HEK293 (cell line): Measurements from ENCODE around the gene ANKZF1.

ENCODE experiments used
- CTCF ChIA-PET: fragments of 350-600 bp; formaldehyde crosslinking; extraction: SDS; loops from one replicate; lab custom pipeline; 2021; ENCODE audit warnings: antibody characterized with exemption; lab: Yijun Ruan, JAX
- POLR2A ChIA-PET: fragments of 300-600 bp; formaldehyde crosslinking; extraction: SDS; loops from one replicate; lab custom pipeline; 2020; ENCODE audit warnings: antibody characterized with exemption, inconsistent platforms; lab: Yijun Ruan, JAX
- H3K27ac ChIP-seq: fragments of 200-500 bp; sonication (Bioruptor generic); 2 replicates; pipeline ENCODE4 v1.5.1; 2014; ENCODE audit warnings: low read depth, low read length, control low read depth, inconsistent platforms; ENCODE audit errors: extremely low read depth
- H3K36me3 ChIP-seq, 2 experiments: fragments of 200-500 bp in 1 of 2; sonication (Bioruptor generic) in 1 of 2; 1 replicate in 1 of 2; 2 replicates in 1 of 2; pipeline ENCODE4 v1.5.1; 2014 to 2017; ENCODE audit warnings: inconsistent platforms in 2 of 2, low read length in 2 of 2; ENCODE audit not compliant: control insufficient read depth in 2 of 2, insufficient read depth in 1 of 2
- H3K4me1 ChIP-seq: fragments of 200-500 bp; sonication (Bioruptor generic); 2 replicates; pipeline ENCODE4 v1.5.1; 2014; ENCODE audit warnings: mild to moderate bottlenecking, low read length, inconsistent platforms; ENCODE audit not compliant: control insufficient read depth, insufficient read depth
- H3K4me3 ChIP-seq: 2 replicates; pipeline ENCODE4 v1.5.1; 2011; ENCODE audit warnings: low read depth, mild to moderate bottlenecking, control low read depth, low read length, moderate library complexity
- H3K9me3 ChIP-seq: fragments of 200-500 bp; sonication (Bioruptor generic); 2 replicates; pipeline ENCODE4 v1.5.1; 2014; ENCODE audit warnings: low read depth, low read length, inconsistent platforms; ENCODE audit not compliant: control insufficient read depth, insufficient read depth
- GLI4 ChIP-seq: fragments of 450-650 bp; formaldehyde crosslinking; IDR thresholded peaks from 2 replicates; pipeline ENCODE4 v1.5.1; 2016; ENCODE audit warnings: missing biosample characterization, missing genetic modification characterization
- GLIS2 ChIP-seq: fragments of 450-650 bp; formaldehyde crosslinking; IDR thresholded peaks from 2 replicates; pipeline ENCODE4 v1.5.1; 2016; ENCODE audit warnings: missing biosample characterization, missing genetic modification characterization
- IKZF3 ChIP-seq: fragments of 450-650 bp; IDR thresholded peaks from 2 replicates; pipeline ENCODE4 v1.5.0; 2018; ENCODE audit warnings: missing biosample characterization, mild to moderate bottlenecking, missing genetic modification characterization, moderate library complexity
- KLF16 ChIP-seq: fragments of 450-650 bp; formaldehyde crosslinking; IDR thresholded peaks from 2 replicates; pipeline ENCODE4 v1.5.1; 2017; ENCODE audit warnings: missing biosample characterization, missing genetic modification characterization
- KLF9 ChIP-seq: fragments of 450-650 bp; formaldehyde crosslinking; IDR thresholded peaks from 2 replicates; pipeline ENCODE4 v1.5.1; 2016; ENCODE audit warnings: missing biosample characterization, missing genetic modification characterization, low read depth
- PRDM1 ChIP-seq: fragments of 450-650 bp; formaldehyde crosslinking; IDR thresholded peaks from 2 replicates; pipeline ENCODE4; 2016; ENCODE audit warnings: missing biosample characterization, missing genetic modification characterization
- PRDM10 ChIP-seq: fragments of 450-650 bp; formaldehyde crosslinking; IDR thresholded peaks from 2 replicates; pipeline ENCODE4 v1.5.1; 2016; ENCODE audit warnings: missing biosample characterization, missing genetic modification characterization
- SP3 ChIP-seq: fragments of 450-650 bp; formaldehyde crosslinking; IDR thresholded peaks from 2 replicates; pipeline ENCODE4 v1.5.1; 2016; ENCODE audit warnings: missing biosample characterization, missing genetic modification characterization
- ZBTB17 ChIP-seq: fragments of 450-650 bp; formaldehyde crosslinking; IDR thresholded peaks from 2 replicates; pipeline ENCODE4 v1.5.1; 2016; ENCODE audit warnings: missing biosample characterization, missing genetic modification characterization
- ZBTB44 ChIP-seq: fragments of 450-650 bp; IDR thresholded peaks from 2 replicates; pipeline ENCODE4 v1.5.1; 2018; ENCODE audit warnings: missing biosample characterization, mild to moderate bottlenecking, missing genetic modification characterization
- ZBTB6 ChIP-seq: fragments of 450-650 bp; formaldehyde crosslinking; IDR thresholded peaks from 2 replicates; pipeline ENCODE4 v1.5.1; 2017; ENCODE audit warnings: missing biosample characterization, missing genetic modification characterization
- ZFHX2 ChIP-seq: fragments of 450-650 bp; formaldehyde crosslinking; conservative IDR thresholded peaks from 2 replicates; pipeline ENCODE4 v1.5.1; 2016; ENCODE audit warnings: missing biosample characterization, missing genetic modification characterization
- ZNF138 ChIP-seq: fragments of 450-650 bp; formaldehyde crosslinking; IDR thresholded peaks from 2 replicates; pipeline ENCODE4 v1.5.1; 2016; ENCODE audit warnings: missing biosample characterization, missing genetic modification characterization, borderline replicate concordance
- ZNF335 ChIP-seq: fragments of 450-650 bp; formaldehyde crosslinking; conservative IDR thresholded peaks from 2 replicates; pipeline ENCODE4 v1.5.1; 2016; ENCODE audit warnings: missing biosample characterization, missing genetic modification characterization
- ZNF776 ChIP-seq: fragments of 450-650 bp; formaldehyde crosslinking; IDR thresholded peaks from 2 replicates; pipeline ENCODE4 v1.5.0; 2017; ENCODE audit warnings: missing biosample characterization, missing genetic modification characterization, borderline replicate concordance
- ZSCAN4 ChIP-seq: fragments of 450-650 bp; formaldehyde crosslinking; IDR thresholded peaks from 2 replicates; pipeline ENCODE4 v1.5.1; 2017; ENCODE audit warnings: missing biosample characterization, missing genetic modification characterization

The ANKZF1 gene

GRCh38 chr2:219206328-219207133 lies 23.1 kb upstream of the ANKZF1 start, which contains the start of gene ZFAND2B (continued):
- peak; percentile 67; the same call in 1 of the 2 replicates for TF ChIP-seq ZBTB6 (tag by site-specific recombination)
- TF ChIP-seq ZFHX2 (tag by site-specific recombination), result peak; percentile 25; the same call in 1 of the 2 replicates
- TF ChIP-seq ZNF776 (tag by site-specific recombination), result no peak

GRCh38 chr2:219207134-219207883 lies 22.3 kb upstream of the ANKZF1 start:
- no peaks in the 10 kb centered on the region for H3K9me3 ChIP-seq
- TF ChIP-seq SP3 (tag by site-specific recombination) (peak; percentile 26; the same call in 1 of the 2 replicates), ZBTB17 (tag by site-specific recombination) (peak; percentile 40), KLF16 (tag by site-specific recombination) (peak; percentile 12; the same call in 1 of the 2 replicates), GLIS2 (tag by site-specific recombination) (peak; percentile 35; the same call in 1 of the 2 replicates), ZBTB44 (tag by site-specific recombination) (no peak), IKZF3 (tag by site-specific recombination) (no peak), ZSCAN4 (tag by site-specific recombination) (no peak), KLF9 (peak; percentile 27; the same call in 1 of the 2 replicates), ZNF335 (tag by site-specific recombination) (peak; percentile 71), ZNF138 (tag by site-specific recombination) (no peak), GLI4 (tag by site-specific recombination) (no peak)
- CTCF ChIA-PET, result interaction anchor here (0.7 to 3.2 kb wide), 5 partner anchors 34 to 499 kb away, joined by 3 to 8 read pairs (median 3); partner anchors contain the start of genes GLB1L and STK16
- peaks cover 9 to 46% of the 10 kb centered on the region in 2 experiments; a peak in 2 of 3 replicates for H3K36me3 ChIP-seq
- POLR2A ChIA-PET, result interaction anchor here (0.6 to 2.6 kb wide), 16 partner anchors 11 to 337 kb away, joined by 3 to 42 read pairs (median 6); partner anchors contain the start of genes ABCB6, ANKZF1, ATG9A and CNPPD1
- H3K27ac ChIP-seq, result no peak overlapping the region; the same call in 1 of the 2 replicates
- H3K4me3 ChIP-seq, result peak overlapping the region; percentile 76
- H3K4me1 ChIP-seq, result peaks cover 8% of the 10 kb centered on the region

- H3K4me1 ChIP-seq, result peaks cover 8% of the 10 kb centered on the region
- TF ChIP-seq PRDM1 (tag by site-specific recombination) (no peak), PRDM10 (tag by site-specific recombination) (peak; percentile 97)
- CTCF ChIA-PET, result interaction anchor here (0.7 to 3.2 kb wide), 4 partner anchors 35 to 499 kb away, joined by 3 to 8 read pairs (median 4); no protein-coding TSS in a partner anchor
- no peak overlapping the region for H3K4me3 ChIP-seq
- POLR2A ChIA-PET, result interaction anchor here (1.4 to 2.6 kb wide), 5 partner anchors 10 to 71 kb away, joined by 8 to 27 read pairs (median 11); partner anchors contain the start of genes ABCB6, ANKZF1, ATG9A and CNPPD1
- H3K36me3 ChIP-seq, result peaks cover 12 to 54% of the 10 kb centered on the region in 2 experiments; a peak in 2 of 3 replicates
- no peak overlapping the region for H3K27ac ChIP-seq
- H3K9me3 ChIP-seq, result no peaks in the 10 kb centered on the region
These were observed 21.5 kb upstream of the ANKZF1 start for GRCh38 chr2:219207884-219208740.
